HG03565 (cell line): ENCODE results near the gene SCAI.
"Not testable (repeated sequence)": the region's sequence is repeated elsewhere in the genome, so short reads cannot be mapped to it uniquely, and the experiment has no call there.

ENCODE experiments used
- ATAC-seq: cut with Tn5 transposase; IDR thresholded peaks from one replicate; pipeline ENCODE4 v1.9.1; 2021; ENCODE audit warnings: mild to moderate bottlenecking, moderate library complexity; ENCODE audit not compliant: unreplicated experiment

Gene SCAI

GRCh38 chr9:125108541-125108940 lies 34.8 kb downstream of the SCAI start:
- not testable (repeated sequence) for ATAC-seq

- ATAC-seq: no peak
Measured at GRCh38 chr9:125106285-125106893, 36.9 kb downstream of the SCAI start.

GRCh38 chr9:125103770-125104460 lies 39.4 kb downstream of the SCAI start:
- no peak for ATAC-seq

GRCh38 chr9:125103021-125103420 lies 40.3 kb downstream of the SCAI start:
- no peak for ATAC-seq

- no peak for ATAC-seq
Measured at GRCh38 chr9:125100822-125101221, 42.5 kb downstream of the SCAI start.

GRCh38 chr9:125099816-125100215 lies 43.5 kb downstream of the SCAI start:
- no peak for ATAC-seq

- ATAC-seq: no peak
Measured at GRCh38 chr9:125095821-125096443, 47.4 kb downstream of the SCAI start.

- ATAC-seq: no peak
Measured at GRCh38 chr9:125091121-125091520, 52.2 kb downstream of the SCAI start.

GRCh38 chr9:125089331-125089730 lies 54.0 kb downstream of the SCAI start:
- no peak for ATAC-seq

GRCh38 chr9:125088752-125089151 lies 54.6 kb downstream of the SCAI start:
- ATAC-seq: no peak

- no peak for ATAC-seq
Measured at GRCh38 chr9:125085703-125086477, 57.4 kb downstream of the SCAI start.

GRCh38 chr9:125082197-125082596 lies 61.1 kb downstream of the SCAI start:
- not testable (repeated sequence) for ATAC-seq

- not testable (repeated sequence) for ATAC-seq
Measured at GRCh38 chr9:125080797-125081196, 62.5 kb downstream of the SCAI start.

GRCh38 chr9:125079931-125080330 lies 63.4 kb downstream of the SCAI start:
- ATAC-seq: no peak

GRCh38 chr9:125075997-125076396 lies 67.3 kb downstream of the SCAI start:
- ATAC-seq: no peak

GRCh38 chr9:125074976-125075375 lies 68.4 kb downstream of the SCAI start:
- no peak for ATAC-seq

- no peak for ATAC-seq
Measured at GRCh38 chr9:125066839-125067619, 76.3 kb downstream of the SCAI start.

GRCh38 chr9:125061391-125061790 lies 81.9 kb downstream of the SCAI start:
- no peak for ATAC-seq

- no peak for ATAC-seq
Measured at GRCh38 chr9:125049212-125050049, 93.9 kb downstream of the SCAI start.

GRCh38 chr9:125043631-125044030 lies 99.7 kb downstream of the SCAI start:
- no peak for ATAC-seq
